ENCODE data around the gene ANKUB1.
A peak's percentile ranks its signal among the peaks of the same experiment; 100 is the strongest.

Gene ANKUB1

GRCh38 chr3:149753717-149754116 is 38.6 kb downstream of the ANKUB1 start:
- no peak for DNase-seq

- DNase-seq = peak; percentile 45
Measured at GRCh38 chr3:149752788-149753136, 39.6 kb downstream of the ANKUB1 start.

- peak; percentile 96 for DNase-seq
Measured at GRCh38 chr3:149752051-149752787, 40.1 kb downstream of the ANKUB1 start, which contains the start of gene COMMD2. Gene COMMD2 (minus strand): TSS chr3:149752489. CDS start chr3:149752444, 45 bp downstream.

- no peak for DNase-seq
Measured at GRCh38 chr3:149751551-149751950, 40.8 kb downstream of the ANKUB1 start.

- no peak for DNase-seq
Measured at GRCh38 chr3:149744606-149745005, 47.7 kb downstream of the ANKUB1 start.

GRCh38 chr3:149744151-149744550 is 48.2 kb downstream of the ANKUB1 start:
- DNase-seq = no peak

GRCh38 chr3:149739396-149739795 is 53.0 kb downstream of the ANKUB1 start:
- no peak for DNase-seq

GRCh38 chr3:149738876-149739275 is 53.5 kb downstream of the ANKUB1 start:
- DNase-seq = no peak

- no peak for DNase-seq
Measured at GRCh38 chr3:149736953-149737205, 55.5 kb downstream of the ANKUB1 start.

- no peak for DNase-seq
Measured at GRCh38 chr3:149736175-149736952, 56.0 kb downstream of the ANKUB1 start.

GRCh38 chr3:149732234-149732633 is 60.1 kb downstream of the ANKUB1 start:
- DNase-seq = no peak

- DNase-seq = no peak
Measured at GRCh38 chr3:149727656-149728055, 64.7 kb downstream of the ANKUB1 start.

GRCh38 chr3:149726716-149727407 is 65.5 kb downstream of the ANKUB1 start:
- DNase-seq = no peak

GRCh38 chr3:149723781-149724180 is 68.6 kb downstream of the ANKUB1 start:
- DNase-seq = no peak

- no peak for DNase-seq
Measured at GRCh38 chr3:149720918-149721317, 71.4 kb downstream of the ANKUB1 start.

- peak; percentile 68 for DNase-seq
Measured at GRCh38 chr3:149717391-149718056, 74.8 kb downstream of the ANKUB1 start.

- no peak for DNase-seq
Measured at GRCh38 chr3:149716984-149717383, 75.4 kb downstream of the ANKUB1 start.

- no peak for DNase-seq
Measured at GRCh38 chr3:149715247-149715646, 77.1 kb downstream of the ANKUB1 start.

GRCh38 chr3:149713730-149714654 is 78.4 kb downstream of the ANKUB1 start:
- DNase-seq = no peak
